ENCODE results near the gene ZNF276.

- no peak for TF ChIP-seq CTCF (IDR thresholded peaks at IDR 0.05; ENCODE audit: low read length)
- TF ChIP-seq EZH2 (IDR thresholded peaks at IDR 0.05; ENCODE audit: borderline replicate concordance, low read length), result no peak
These were observed 43.1 kb upstream of the ZNF276 start for GRCh38 chr16:89678258-89678657.

Data from OCI-LY1 (cell line).